ENCODE data around the gene SNX22.

The SNX22 gene

DNA sequence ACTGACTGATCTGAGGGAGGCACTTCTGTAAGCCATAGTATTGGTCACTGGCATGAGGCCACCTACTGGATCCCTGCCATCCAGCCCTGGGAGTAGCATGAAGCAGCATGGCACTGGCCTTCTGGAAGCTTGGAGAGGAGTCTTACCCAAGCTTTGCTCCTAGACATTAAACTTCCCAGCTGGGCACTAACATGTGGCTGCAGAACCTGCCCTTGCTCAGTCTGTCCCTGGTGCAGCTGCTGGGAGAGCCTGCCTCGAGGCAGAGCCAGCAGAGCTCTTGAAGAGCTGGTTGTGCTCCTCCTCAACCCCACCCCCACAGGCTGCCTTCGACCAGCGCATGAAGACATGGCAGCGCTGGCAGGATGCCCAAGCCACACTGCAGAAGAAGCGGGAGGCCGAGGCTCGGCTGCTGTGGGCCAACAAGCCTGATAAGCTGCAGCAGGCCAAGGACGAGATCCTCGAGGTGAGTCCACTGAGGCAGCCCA lies 17.1 kb upstream of the SNX22 start:
- DNase-seq = no peak

DNA sequence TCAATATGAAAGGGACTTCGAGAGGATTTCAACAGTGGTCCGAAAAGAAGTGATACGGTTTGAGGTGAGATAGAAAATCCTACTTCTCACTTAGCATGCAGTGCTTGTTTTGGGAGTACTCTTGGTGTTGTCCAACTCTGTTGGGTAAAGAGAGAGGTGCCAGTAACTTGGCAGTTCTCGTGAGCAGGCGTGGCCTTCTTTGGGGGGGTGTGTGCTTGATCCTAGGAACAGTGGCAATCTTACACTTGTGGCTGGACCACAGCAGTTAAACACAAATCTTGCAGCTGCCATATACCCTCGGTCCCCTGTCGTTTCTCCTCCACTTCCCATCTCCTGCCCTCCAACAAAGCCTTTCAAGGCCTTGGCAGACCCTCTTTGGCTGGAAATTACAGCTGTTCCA lies 15.2 kb upstream of the SNX22 start:
- DNase-seq = no peak

GRCh38 chr15:64137226-64137833 lies 14.2 kb upstream of the SNX22 start:
- DNase-seq = no peak

GRCh38 chr15:64138331-64138941 lies 13.1 kb upstream of the SNX22 start:
- DNase-seq = no peak

DNA sequence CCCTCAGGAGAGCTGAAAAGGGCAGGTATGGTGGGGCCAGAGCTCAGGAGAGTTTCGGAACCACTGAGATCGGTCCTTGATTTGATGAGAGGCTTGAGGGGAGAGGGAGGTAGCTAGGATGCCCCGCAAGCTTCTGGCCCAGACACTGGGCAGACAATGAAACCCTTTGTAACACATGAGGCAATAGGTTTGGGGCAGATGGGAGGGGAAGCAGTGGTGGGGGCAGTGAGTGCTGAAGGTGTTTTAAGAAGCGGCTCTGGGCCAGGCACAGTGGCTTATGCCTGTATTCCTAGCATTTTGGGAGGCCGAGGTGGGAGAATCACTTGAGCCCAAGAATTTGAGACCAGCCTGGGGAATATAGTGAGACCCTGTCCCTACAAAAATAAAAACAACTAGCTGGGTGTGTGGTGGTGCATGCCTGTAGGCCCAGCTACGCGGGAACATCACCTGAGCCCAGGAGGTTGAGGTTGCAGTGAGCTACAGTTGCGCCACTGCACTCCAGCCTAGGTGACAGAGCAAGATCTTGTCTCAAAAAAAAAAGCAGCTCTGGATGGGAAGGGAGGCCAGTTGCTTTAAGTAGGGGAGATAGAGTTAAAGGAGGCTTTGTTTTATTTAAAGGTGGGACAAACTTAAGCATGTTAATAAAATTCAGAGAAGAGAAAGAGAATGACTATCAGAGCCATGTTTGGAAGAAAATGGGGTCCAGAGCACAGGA lies 9.6 kb upstream of the SNX22 start:
- no peak for DNase-seq

GRCh38 chr15:64143276-64143675 lies 8.3 kb upstream of the SNX22 start:
- no peak for DNase-seq

GRCh38 chr15:64144192-64144564 lies 7.4 kb upstream of the SNX22 start:
- DNase-seq = no peak

- no peak for DNase-seq
These were observed 6.8 kb upstream of the SNX22 start for GRCh38 chr15:64144565-64145281.

- no peak for DNase-seq
These were observed 5.5 kb upstream of the SNX22 start for GRCh38 chr15:64146041-64146440.

DNA sequence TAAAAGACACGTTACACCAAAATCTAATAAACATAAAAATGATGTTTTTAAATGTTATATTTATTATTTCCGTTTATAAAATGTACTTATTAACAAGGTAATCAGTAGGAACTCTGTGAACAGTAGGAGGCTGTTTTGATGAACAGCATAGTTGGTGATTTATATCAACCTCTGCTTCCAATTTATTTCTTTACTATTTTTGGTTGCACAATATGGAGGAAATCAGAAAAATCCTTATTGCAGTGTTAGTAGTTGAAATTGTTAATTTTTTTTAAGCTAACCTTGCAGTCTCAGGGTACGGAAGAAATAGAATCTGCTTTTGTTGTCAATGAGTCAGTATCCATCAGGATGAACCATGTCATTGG lies 5.0 kb upstream of the SNX22 start:
- no peak for DNase-seq

GRCh38 chr15:64146885-64147681 lies 4.4 kb upstream of the SNX22 start:
- DNase-seq = no peak

GRCh38 chr15:64148168-64148567 lies 3.4 kb upstream of the SNX22 start:
- no peak for DNase-seq

DNA sequence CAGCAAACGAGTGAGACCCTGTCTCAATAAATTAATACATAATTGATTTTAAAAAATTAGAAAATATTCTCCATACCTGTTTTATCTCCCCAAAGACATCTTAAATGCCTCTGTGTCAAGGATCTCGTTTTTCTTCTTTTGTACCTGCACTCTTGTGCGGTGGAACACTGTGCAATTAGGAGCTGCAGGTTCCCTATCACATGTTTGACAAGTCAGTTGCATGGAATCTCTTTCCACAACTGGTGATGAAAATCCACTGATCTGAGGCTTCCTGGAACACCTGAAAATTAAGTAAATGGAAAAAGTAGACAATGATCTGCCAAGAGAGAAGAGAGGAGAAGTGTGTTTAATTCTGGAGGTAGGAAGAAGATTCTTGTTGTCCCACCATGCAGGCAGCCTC lies 3.0 kb upstream of the SNX22 start:
- DNase-seq = no peak

GRCh38 chr15:64149424-64149823 lies 2.1 kb upstream of the SNX22 start:
- DNase-seq = no peak

DNA sequence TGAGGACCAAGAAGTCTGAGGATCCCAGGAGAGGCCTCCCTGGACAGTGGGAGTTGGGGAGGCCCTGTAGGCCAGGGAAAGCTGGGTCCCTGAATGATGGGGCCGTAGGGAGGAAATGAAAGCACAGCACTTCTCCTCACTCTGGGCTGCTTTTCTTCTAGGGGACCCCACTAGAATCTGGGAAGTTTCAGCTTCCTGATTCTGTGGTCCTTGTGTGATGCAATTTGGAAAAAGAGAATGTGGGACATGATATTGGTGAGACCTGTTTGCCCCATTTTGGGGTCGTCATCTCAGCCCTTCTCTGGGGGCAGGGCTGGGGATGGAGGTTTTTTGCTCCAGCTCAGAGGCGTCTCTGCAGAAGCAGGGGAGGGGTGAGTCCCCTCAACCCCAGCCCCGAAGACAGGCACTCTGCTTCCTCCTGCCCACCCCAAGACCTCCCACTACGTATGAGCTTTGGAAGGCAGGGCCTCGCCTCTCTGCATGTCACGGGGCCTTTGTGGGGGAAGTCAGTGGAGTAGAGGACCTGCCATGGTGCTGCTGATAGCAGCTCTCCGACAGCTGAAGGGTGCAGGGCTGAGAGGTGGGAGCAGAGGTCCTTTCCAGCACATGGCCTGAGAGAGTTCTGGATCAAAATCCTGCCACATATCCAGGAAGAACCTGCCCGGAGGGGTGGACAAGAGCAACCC lies 1.5 kb upstream of the SNX22 start:
- DNase-seq = no peak

DNA sequence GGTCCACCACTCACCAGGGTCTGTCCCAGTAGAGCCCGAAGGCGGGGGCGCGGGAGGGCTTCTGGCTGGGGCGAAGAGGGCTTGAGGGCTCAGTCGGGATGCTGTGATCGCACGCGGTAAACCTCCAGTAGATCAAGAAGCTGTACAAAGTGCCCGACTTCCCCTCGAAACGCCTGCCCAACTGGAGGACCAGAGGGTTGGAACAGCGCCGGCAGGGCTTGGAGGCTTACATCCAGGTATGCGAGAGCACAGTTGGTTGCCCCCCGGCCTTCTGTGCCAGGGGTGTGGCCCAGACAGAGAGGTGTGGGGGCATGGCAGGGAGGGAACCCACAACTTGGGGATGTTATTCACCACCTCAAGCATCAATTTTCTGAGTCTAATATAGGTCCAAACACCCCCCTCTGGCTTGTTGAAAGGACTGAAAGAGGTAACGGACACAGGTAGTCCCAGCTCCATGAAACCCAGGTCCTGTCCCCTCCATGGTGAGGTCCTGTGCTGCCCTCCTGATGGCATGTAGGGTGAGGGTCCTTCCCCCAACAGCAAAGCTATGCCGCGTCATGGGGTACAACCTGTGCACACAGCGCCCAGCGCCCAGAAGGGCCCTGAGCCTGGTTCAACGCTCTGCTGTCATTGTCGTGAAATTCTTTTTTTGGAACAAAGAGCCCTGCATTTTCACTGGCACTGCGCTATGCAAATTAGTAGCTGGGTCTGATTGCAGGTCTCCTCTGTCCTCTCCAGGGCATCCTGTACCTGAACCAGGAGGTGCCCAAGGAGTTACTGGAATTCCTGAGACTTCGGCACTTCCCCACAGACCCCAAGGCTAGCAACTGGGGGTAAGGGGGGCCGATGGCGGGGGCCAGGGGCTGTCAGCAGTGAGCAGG lies 1.2 kb downstream of the SNX22 start:
- no peak for DNase-seq

DNA sequence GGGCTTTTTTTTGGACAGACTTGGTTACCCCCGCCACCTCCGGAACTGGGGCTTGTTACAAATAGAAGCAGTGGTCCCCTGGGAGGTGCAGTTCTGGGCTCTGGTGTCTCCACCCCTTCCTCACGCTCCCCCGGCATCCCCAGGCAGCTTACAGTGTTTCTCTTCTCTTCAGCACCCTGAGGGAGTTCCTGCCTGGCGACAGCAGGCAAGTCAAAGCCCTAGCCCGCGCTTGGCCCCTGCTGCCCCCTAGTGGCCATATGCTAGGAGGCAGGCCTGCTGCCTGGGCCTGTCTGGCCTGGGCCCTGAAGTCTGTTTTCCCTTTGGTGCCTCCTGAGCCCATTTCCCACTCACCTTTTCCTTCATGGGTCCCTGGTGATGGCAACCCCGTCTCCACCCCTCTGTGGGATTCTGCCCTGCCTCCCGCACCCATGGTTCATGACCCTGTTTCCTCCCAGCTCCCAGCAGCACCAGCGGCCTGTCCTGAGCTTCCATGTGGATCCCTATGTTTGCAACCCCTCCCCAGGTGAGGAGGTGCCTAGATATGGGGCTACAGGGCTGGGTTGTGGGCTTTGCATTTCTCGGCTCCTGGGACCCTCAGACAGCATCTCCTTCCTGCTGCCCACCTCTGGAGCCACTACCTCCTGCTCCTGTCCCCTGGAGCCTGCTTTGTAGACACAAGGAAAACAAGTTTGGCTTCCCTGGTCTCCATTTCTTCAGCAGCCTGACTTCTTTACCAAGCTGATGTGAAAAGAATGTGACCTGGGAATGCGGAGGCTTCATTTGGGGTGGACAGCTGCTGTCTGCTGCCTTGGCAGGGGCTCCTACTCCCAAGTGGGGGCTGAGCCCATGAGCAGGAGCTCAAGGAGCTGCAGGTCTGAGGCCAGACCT lies 2.2 kb downstream of the SNX22 start:
- DNase-seq = peak; percentile 92

GRCh38 chr15:64155802-64156651 lies 4.5 kb downstream of the SNX22 start:
- no peak for DNase-seq

GRCh38 chr15:64156652-64157331 lies 5.3 kb downstream of the SNX22 start:
- no peak for DNase-seq

Data from stimulated activated CD4-positive, alpha-beta T cell treated with anti-CD3 and anti-CD28 coated beads, Interleukin-1b, Interleukin-23, amount 100 ng/mL, for 48 hours (primary cell).